Body of pancreas (tissue), 4 donors: Measurements from ENCODE around the gene SCRN3. TPM values are rescaled to one million over a fixed set of nuclear protein-coding genes. Genes with fewer than 3 reads are reported as not detected.
A peak's percentile ranks its signal among the peaks of the same experiment; 100 is the strongest.
"Not testable (repeated sequence)": the region's sequence is repeated elsewhere in the genome, so short reads cannot be mapped to it uniquely, and the experiment has no call there.

Experiments
- ATAC-seq: fragments of 150-250 bp; one replicate; pipeline ENCODE4 v1.9.1; 2016
- DNase-seq, 4 donors: peaks; one replicate each; pipeline ENCODE4 v3.0.0-alpha.2; 2019
- H3K27ac ChIP-seq, 4 donors: fragments of 200-600 bp; sonication (generic); 1 replicate in 3 of 4; 2 replicates in 1 of 4; pipeline versions ENCODE4 v1.5.1 to v1.6.1; 2016 to 2019; ENCODE audit warnings: mild to moderate bottlenecking in 1 of 4, mixed read lengths in 1 of 4, moderate library complexity in 1 of 4
- H3K27me3 ChIP-seq, 2 donors: fragments of 200-600 bp; sonication (generic); one replicate each; pipeline ENCODE4 v1.6.0; 2016; ENCODE audit warnings: mild to moderate bottlenecking in 1 of 2
- H3K36me3 ChIP-seq, 2 donors: fragments of 200-600 bp; sonication (generic); replicated peaks in 1 of 2; 2 replicates each; pipeline ENCODE4 v1.5.1; 2016; ENCODE audit warnings: low read depth in 2 of 2; ENCODE audit not compliant: insufficient read depth in 1 of 2
- H3K4me1 ChIP-seq: fragments of 200-600 bp; sonication (generic); one replicate; pipeline ENCODE4 v1.6.0; 2016
- H3K4me3 ChIP-seq, 2 donors: fragments of 200-600 bp; sonication (generic); 1 replicate in 1 of 2; 2 replicates in 1 of 2; pipeline ENCODE4 v1.5.1; 2016 to 2019
- H3K9me3 ChIP-seq, 3 donors: fragments of 200-600 bp; sonication (generic); 1 replicate in 2 of 3; 2 replicates in 1 of 3; pipeline ENCODE4 v1.5.1; 2016
- POLR2A ChIP-seq, 3 donors: fragments of 450-650 bp; IDR thresholded peaks; one replicate each; pipeline ENCODE4 v1.6.1; 2016; ENCODE audit warnings: antibody characterized with exemption in 3 of 3, mild to moderate bottlenecking in 2 of 3
- WGBS, 2 donors: methylation state at CpG; one replicate each; pipeline ENCODE4 v1.1.5; 2017; 5-methylcytosine and 5-hydroxymethylcytosine counted together
- intact Hi-C: fragments of 100-400 bp; cut with DNase I; formaldehyde crosslinking; loops from one replicate; pipeline ENCODE4 v1.15.1; 2023
- total RNA-seq, 2 donors: library from RNA; depleted of rRNA; stranded (reverse); fragments of >200 nt; gene quantifications; one replicate each; pipeline ENCODE4 v1.1.0, GENCODE V29; 2016
- TF ChIP-seq, protein P1 (sequence below), 7 experiments: fragments of 450-650 bp in 4 of 7; fragments of 200-600 bp in 3 of 7; sonication (generic) in 3 of 7; IDR thresholded peaks; one replicate each; pipeline ENCODE4 v1.5.1; 2016 to 2019; ENCODE audit warnings: antibody characterized with exemption in 7 of 7

Gene SCRN3
- total RNA-seq, 2 donors from 2014 or later: 18.7 to 19.8 TPM

DNA sequence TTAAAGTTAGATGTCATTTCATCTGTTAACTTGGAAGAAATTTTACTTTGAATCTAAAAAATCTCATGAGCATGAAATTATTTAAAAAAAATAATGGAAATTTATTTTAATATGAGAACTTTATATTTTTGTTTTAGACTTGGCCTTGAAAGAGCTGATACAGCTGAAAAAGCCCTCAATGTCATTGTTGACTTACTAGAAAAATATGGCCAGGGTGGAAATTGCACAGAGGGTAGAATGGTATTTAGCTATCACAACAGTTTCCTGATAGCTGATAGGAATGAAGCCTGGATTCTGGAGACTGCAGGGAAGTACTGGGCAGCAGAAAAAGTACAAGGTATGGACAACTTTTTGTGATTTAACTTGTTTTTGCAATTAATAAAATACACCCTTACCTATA is 5.3 kb downstream of the SCRN3 start:
- Histone ChIP-seq H3K27me3 (no peaks in the 10 kb centered on the region), H3K4me1 (peaks cover 10% of the 10 kb centered on the region), H3K27ac (no peak overlapping the region), H3K36me3 (no peaks in the 10 kb centered on the region), H3K9me3 (no peaks in the 10 kb centered on the region), H3K4me3 (no peak overlapping the region)
- TF ChIP-seq POLR2A (IDR thresholded peaks at IDR 0.05): no peak
- TF ChIP-seq, protein P1, sequence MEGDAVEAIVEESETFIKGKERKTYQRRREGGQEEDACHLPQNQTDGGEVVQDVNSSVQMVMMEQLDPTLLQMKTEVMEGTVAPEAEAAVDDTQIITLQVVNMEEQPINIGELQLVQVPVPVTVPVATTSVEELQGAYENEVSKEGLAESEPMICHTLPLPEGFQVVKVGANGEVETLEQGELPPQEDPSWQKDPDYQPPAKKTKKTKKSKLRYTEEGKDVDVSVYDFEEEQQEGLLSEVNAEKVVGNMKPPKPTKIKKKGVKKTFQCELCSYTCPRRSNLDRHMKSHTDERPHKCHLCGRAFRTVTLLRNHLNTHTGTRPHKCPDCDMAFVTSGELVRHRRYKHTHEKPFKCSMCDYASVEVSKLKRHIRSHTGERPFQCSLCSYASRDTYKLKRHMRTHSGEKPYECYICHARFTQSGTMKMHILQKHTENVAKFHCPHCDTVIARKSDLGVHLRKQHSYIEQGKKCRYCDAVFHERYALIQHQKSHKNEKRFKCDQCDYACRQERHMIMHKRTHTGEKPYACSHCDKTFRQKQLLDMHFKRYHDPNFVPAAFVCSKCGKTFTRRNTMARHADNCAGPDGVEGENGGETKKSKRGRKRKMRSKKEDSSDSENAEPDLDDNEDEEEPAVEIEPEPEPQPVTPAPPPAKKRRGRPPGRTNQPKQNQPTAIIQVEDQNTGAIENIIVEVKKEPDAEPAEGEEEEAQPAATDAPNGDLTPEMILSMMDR (IDR thresholded peaks at IDR 0.05): no peak
- no peak for ATAC-seq
- intact Hi-C loops: no loop called here
- DNase-seq: no peak

- intact Hi-C loops: no loop called here
- no peaks in the 10 kb centered on the region for H3K9me3 ChIP-seq
- ATAC-seq (no peak), DNase-seq (no peak)
- no peak for TF ChIP-seq POLR2A (IDR thresholded peaks at IDR 0.05)
- TF ChIP-seq, protein P1 (IDR thresholded peaks at IDR 0.05): no peak
- no peaks in the 10 kb centered on the region for H3K4me1 ChIP-seq
- no peak overlapping the region for H3K4me3 ChIP-seq
- H3K27me3 ChIP-seq: no peaks in the 10 kb centered on the region
- no peaks in the 10 kb centered on the region for H3K36me3 ChIP-seq
- H3K27ac ChIP-seq: no peak overlapping the region
Measured at GRCh38 chr2:174403628-174404027, 8.1 kb downstream of the SCRN3 start.

DNA sequence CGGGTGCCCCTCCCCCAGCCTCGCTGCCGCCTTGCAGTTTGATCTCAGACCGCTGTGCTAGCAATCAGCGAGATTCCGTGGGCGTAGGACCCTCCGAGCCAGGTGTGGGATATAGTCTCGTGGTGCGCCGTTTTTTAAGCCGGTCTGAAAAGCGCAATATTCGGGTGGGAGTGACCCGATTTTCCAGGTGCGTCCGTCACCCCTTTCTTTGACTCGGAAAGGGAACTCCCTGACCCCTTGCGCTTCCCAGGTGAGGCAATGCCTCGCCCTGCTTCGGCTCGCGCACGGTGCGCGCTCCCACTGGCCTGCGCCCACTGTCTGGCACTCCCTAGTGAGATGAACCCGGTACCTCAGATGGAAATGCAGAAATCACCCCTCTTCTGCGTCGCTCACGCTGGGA is 14.5 kb downstream of the SCRN3 start:
- ATAC-seq, H3K4me3 ChIP-seq, H3K27ac ChIP-seq, H3K27me3 ChIP-seq, H3K9me3 ChIP-seq, H3K4me1 ChIP-seq, DNase-seq, H3K36me3 ChIP-seq, intact Hi-C loops: not testable (repeated sequence)
- 74 to 79% methylated on average over 3 of the region's 31 CpGs for WGBS, 2 donors

GRCh38 chr2:174412256-174412655 is 16.7 kb downstream of the SCRN3 start:
- no peak for DNase-seq
- intact Hi-C loops: no loop called here
- no peak for TF ChIP-seq POLR2A (IDR thresholded peaks at IDR 0.05)
- TF ChIP-seq, protein P1 (IDR thresholded peaks at IDR 0.05): no peak
- ATAC-seq: no peak
- H3K27ac ChIP-seq: no peak overlapping the region
- no peaks in the 10 kb centered on the region for H3K36me3 ChIP-seq
- no peaks in the 10 kb centered on the region for H3K9me3 ChIP-seq
- H3K4me3 ChIP-seq: no peak overlapping the region
- no peaks in the 10 kb centered on the region for H3K27me3 ChIP-seq
- H3K4me1 ChIP-seq: no peaks in the 10 kb centered on the region

GRCh38 chr2:174428214-174428613 is 32.7 kb downstream of the SCRN3 start:
- ATAC-seq: no peak
- TF ChIP-seq, protein P1 (IDR thresholded peaks at IDR 0.05): no peak
- TF ChIP-seq POLR2A (IDR thresholded peaks at IDR 0.05): no peak
- Histone ChIP-seq H3K9me3 (no peaks in the 10 kb centered on the region), H3K4me1 (peaks cover 16% of the 10 kb centered on the region), H3K27ac (peak overlapping the region in 1 of 4 donors; percentile 32), H3K4me3 (no peak overlapping the region), H3K36me3 (peaks cover 0 to 2% of the 10 kb centered on the region in 2 donors), H3K27me3 (no peaks in the 10 kb centered on the region)
- DNase-seq: no peak
- WGBS, 2 donors: 52 to 64% methylated on average over 1 of the region's 1 CpG
- intact Hi-C loops: no loop called here
